HCT116 (cell line): Measurements from ENCODE around the gene SEMA3B. TPM values are rescaled to one million over a fixed set of nuclear protein-coding genes. Genes with fewer than 3 reads are reported as not detected.

Source experiments
- ATAC-seq: fragments of 200-7000 bp; cut with Tn5 transposase; 2 replicates; pipeline ENCODE4 v1.9.1; 2020; ENCODE audit warnings: mild to moderate bottlenecking, moderate library complexity
- BruUV-seq: library from RNA; stranded (reverse); fragments of 400-500 nt; replicated peaks from 2 replicates; lab custom pipeline; 2021; lab: Mats Ljungman, UMichigan
- CTCF ChIA-PET: fragments of 300-600 bp; sonication (Branson Sonifier 250); formaldehyde crosslinking; loops from one replicate; lab custom pipeline; 2021; ENCODE audit warnings: antibody characterized with exemption; lab: Charles Lee
- POLR2A ChIA-PET: fragments of 300-600, 350-600 bp; sonication (Branson Sonifier 250); formaldehyde crosslinking; loops from one replicate; lab custom pipeline; 2021; ENCODE audit warnings: antibody characterized with exemption; lab: Charles Lee
- RAD21 ChIA-PET, 2 experiments: fragments of 300-600 bp; sonication (Branson Sonifier 250); formaldehyde crosslinking; loops; one replicate each; lab custom pipeline; 2023; ENCODE audit warnings: low total read pairs in 2 of 2; ENCODE audit not compliant: uncharacterized antibody in 2 of 2, unreplicated experiment in 2 of 2, low non-redundant PET in 1 of 2; lab: Charles Lee
- DNase-seq: peaks from one replicate; pipeline ENCODE4 v3.0.0-alpha.2; 2010; ENCODE audit warnings: low read depth, low spot score
- H2AFZ ChIP-seq: fragments of 200-600 bp; shearing (Covaris generic), sonication (generic); 2 replicates; pipeline ENCODE4 v1.6.1; 2017; ENCODE audit warnings: low read depth, mixed run types, mixed read lengths, antibody characterized with exemption, low read length; ENCODE audit not compliant: poor library complexity, severe bottlenecking
- H3K27ac ChIP-seq: 2 replicates; pipeline ENCODE4 v1.5.1; 2012; ENCODE audit warnings: low read depth, low read length
- H3K27me3 ChIP-seq: fragments of 200-600 bp; sonication (generic); 2 replicates; pipeline ENCODE4 v1.6.1; 2016; ENCODE audit warnings: mixed run types, low read length, mixed read lengths; ENCODE audit not compliant: insufficient read depth
- H3K36me3 ChIP-seq, 2 experiments: fragments of 200-500 bp in 1 of 2; fragments of 200-600 bp in 1 of 2; sonication (Bioruptor generic) in 1 of 2; sonication (generic) in 1 of 2; 2 replicates each; pipeline versions ENCODE4 v1.5.1 to v1.6.1; 2014 to 2016; ENCODE audit warnings: low read length in 2 of 2, inconsistent platforms in 1 of 2, mixed read lengths in 1 of 2, mixed run types in 1 of 2; ENCODE audit not compliant: insufficient read depth in 2 of 2, control insufficient read depth in 1 of 2
- H3K4me1 ChIP-seq, 2 experiments: fragments of 200-600 bp in 1 of 2; sonication (generic) in 1 of 2; 2 replicates each; pipeline versions ENCODE4 v1.5.1 to v1.6.1; 2012 to 2017; ENCODE audit warnings: low read length in 2 of 2, inconsistent platforms in 1 of 2, mild to moderate bottlenecking in 1 of 2, mixed read lengths in 1 of 2, mixed run types in 1 of 2, moderate library complexity in 1 of 2; ENCODE audit not compliant: insufficient read depth in 2 of 2, control insufficient read depth in 1 of 2
- H3K4me2 ChIP-seq: fragments of 200-600 bp; sonication (generic); 2 replicates; pipeline ENCODE4 v1.6.1; 2017; ENCODE audit warnings: mixed run types, low read length, mixed read lengths
- H3K4me3 ChIP-seq, 2 experiments: fragments of 200-600 bp in 1 of 2; sonication (generic) in 1 of 2; replicated peaks in 1 of 2; 2 replicates each; pipeline ENCODE4 v1.5.1; 2011 to 2016; ENCODE audit warnings: low read length in 2 of 2, control low read depth in 1 of 2, low read depth in 1 of 2, mild to moderate bottlenecking in 1 of 2, mixed read lengths in 1 of 2, mixed run types in 1 of 2
- H3K79me2 ChIP-seq: fragments of 200-600 bp; sonication (generic); 2 replicates; pipeline ENCODE4 v1.6.1; 2017; ENCODE audit warnings: mild to moderate bottlenecking, mixed run types, low read length, moderate library complexity, mixed read lengths; ENCODE audit not compliant: insufficient read depth
- H3K9ac ChIP-seq: fragments of 200-600 bp; sonication (generic); 2 replicates; pipeline ENCODE4 v1.6.1; 2016; ENCODE audit warnings: low read length, mixed read lengths
- H3K9me2 ChIP-seq: fragments of 200-600 bp; sonication (generic), shearing (Covaris generic); 2 replicates; pipeline ENCODE4 v1.6.1; 2017; ENCODE audit warnings: mixed run types, mild to moderate bottlenecking, moderate library complexity; ENCODE audit not compliant: insufficient read depth
- H3K9me3 ChIP-seq, 2 experiments: fragments of 200-500 bp in 1 of 2; fragments of 200-600 bp in 1 of 2; sonication (Bioruptor generic) in 1 of 2; sonication (generic) in 1 of 2; 2 replicates each; pipeline ENCODE4 v1.6.1; 2014 to 2017; ENCODE audit warnings: low read length in 2 of 2, mixed read lengths in 2 of 2, inconsistent platforms in 1 of 2, low read depth in 1 of 2, mild to moderate bottlenecking in 1 of 2, mixed run types in 1 of 2, moderate library complexity in 1 of 2; ENCODE audit not compliant: control insufficient read depth in 1 of 2, insufficient read depth in 1 of 2
- H4K20me1 ChIP-seq: fragments of 200-600 bp; sonication (generic), shearing (Covaris generic); 2 replicates; pipeline ENCODE4 v1.6.1; 2017; ENCODE audit warnings: mixed run types, mild to moderate bottlenecking, moderate library complexity; ENCODE audit not compliant: insufficient read depth
- ATF3 ChIP-seq: IDR thresholded peaks from 2 replicates; pipeline ENCODE4 v1.6.1; 2012
- EGR1 ChIP-seq: IDR thresholded peaks from 2 replicates; pipeline ENCODE4 v1.6.1; 2012; ENCODE audit warnings: low read depth
- ELF1 ChIP-seq: IDR thresholded peaks from 2 replicates; pipeline ENCODE4 v1.6.1; 2012; ENCODE audit warnings: low read depth, borderline replicate concordance
- POLR2AphosphoS5 ChIP-seq: IDR thresholded peaks from 2 replicates; pipeline ENCODE4 v1.6.1; 2011; ENCODE audit warnings: mild to moderate bottlenecking, low read depth, low read length, moderate library complexity
- REST ChIP-seq: IDR thresholded peaks from 2 replicates; pipeline ENCODE4 v1.6.1; 2012; ENCODE audit warnings: low read depth
- SIN3A ChIP-seq: IDR thresholded peaks from 2 replicates; pipeline ENCODE4 v1.6.1; 2012; ENCODE audit warnings: low read depth
- TCF7L2 ChIP-seq: IDR thresholded peaks from 2 replicates; pipeline ENCODE4 v1.7.0; 2011; ENCODE audit warnings: borderline replicate concordance, inconsistent platforms; ENCODE audit not compliant: insufficient read depth, insufficient read length; ENCODE audit errors: extremely low read depth
- YY1 ChIP-seq: IDR thresholded peaks from 2 replicates; pipeline ENCODE4 v1.6.1; 2011; ENCODE audit warnings: low read length, low read depth, moderate library complexity, mild to moderate bottlenecking; ENCODE audit not compliant: insufficient replicate concordance; ENCODE audit errors: extremely low read depth
- ZBTB33 ChIP-seq: IDR thresholded peaks from 2 replicates; pipeline ENCODE4 v1.6.1; 2011; ENCODE audit warnings: mild to moderate bottlenecking, low read length, moderate library complexity; ENCODE audit not compliant: insufficient replicate concordance; ENCODE audit errors: extremely low read depth
- ZFX ChIP-seq: fragments of 450-650 bp; IDR thresholded peaks from 2 replicates; pipeline ENCODE4 v1.6.1; 2017
- ZNF274 ChIP-seq: fragments of 200-500 bp; sonication (Bioruptor generic); IDR thresholded peaks from 2 replicates; pipeline ENCODE4 v1.6.1; 2014; ENCODE audit warnings: mild to moderate bottlenecking, low read depth, low read length, inconsistent platforms
- intact Hi-C: fragments of 100-400 bp; cut with micrococcal nuclease; formaldehyde crosslinking; loops from 2 replicates; pipeline ENCODE4 v1.10.0; 2022
- total RNA-seq: library from RNA; stranded (reverse); gene quantifications from one replicate; pipeline ENCODE4 v1.2.1, GENCODE V29; 2021; ENCODE audit not compliant: unreplicated experiment

SEMA3B gene
- total RNA-seq, 1 experiment from 2014 or later, result 46.2 TPM

- intact Hi-C loops, result no loop called here
- ATAC-seq (no peak), DNase-seq (no peak)
- no peaks in the 10 kb centered on the region for H3K9me2 ChIP-seq
- no peak overlapping the region for H3K4me3 ChIP-seq
- no peaks in the 10 kb centered on the region for H3K79me2 ChIP-seq
- H3K27ac ChIP-seq, result no peak overlapping the region
- BruUV-seq, result no TSS peak
- CTCF ChIA-PET, result interaction anchor here (0.7 to 4.1 kb wide), 2 partner anchors 24 to 27 kb away, joined by 3 to 26 read pairs; no protein-coding TSS in a partner anchor
- no peak overlapping the region for H2AFZ ChIP-seq
- RAD21 ChIA-PET, result interaction anchor here (0.7 to 1.7 kb wide), 2 partner anchors 14 to 27 kb away, joined by 3 to 9 read pairs; no protein-coding TSS in a partner anchor
- H3K9ac ChIP-seq, result no peak overlapping the region
- H3K9me3 ChIP-seq, result no peaks in the 10 kb centered on the region
- POLR2A ChIA-PET, result no interaction called here
- no peak overlapping the region for H3K4me2 ChIP-seq
- TF ChIP-seq ZNF274 (no peak), ATF3 (no peak), POLR2AphosphoS5 (no peak)
- TF ChIP-seq, all 23 proteins: peak for 0
- Histone ChIP-seq H4K20me1 (no peaks in the 10 kb centered on the region), H3K27me3 (no peaks in the 10 kb centered on the region), H3K36me3 (no peaks in the 10 kb centered on the region), H3K4me1 (peaks cover 2 to 11% of the 10 kb centered on the region in 2 experiments; a peak in 2 of 4 replicates)
Measured at GRCh38 chr3:50221411-50222168, 47.4 kb upstream of the SEMA3B start.

GRCh38 chr3:50222169-50222528, 46.8 kb upstream of the SEMA3B start:
- Histone ChIP-seq H2AFZ (no peak overlapping the region), H3K4me3 (no peak overlapping the region), H3K27ac (no peak overlapping the region), H3K79me2 (no peaks in the 10 kb centered on the region), H3K4me1 (peaks cover 2 to 16% of the 10 kb centered on the region in 2 experiments; a peak in 2 of 4 replicates), H3K9me2 (no peaks in the 10 kb centered on the region), H3K4me2 (no peak overlapping the region), H3K9ac (no peak overlapping the region), H3K27me3 (no peaks in the 10 kb centered on the region), H4K20me1 (no peaks in the 10 kb centered on the region), H3K36me3 (no peaks in the 10 kb centered on the region), H3K9me3 (no peaks in the 10 kb centered on the region)
- ChIA-PET RAD21 (interaction anchor here in 1 of 2 experiments (1.7 kb wide), 1 partner anchor 27 kb away, joined by 9 read pairs; no protein-coding TSS in a partner anchor), POLR2A (no interaction called here), CTCF (interaction anchor here (0.7 to 4.1 kb wide), 2 partner anchors 24 to 27 kb away, joined by 3 to 26 read pairs; no protein-coding TSS in a partner anchor)
- intact Hi-C loops, result no loop called here
- BruUV-seq, result no TSS peak
- DNase-seq (no peak), ATAC-seq (no peak)
- TF ChIP-seq ZBTB33 (no peak), SIN3A (no peak), EGR1 (no peak), ZFX (no peak), ELF1 (no peak), TCF7L2 (no peak), REST (no peak), YY1 (no peak)
